C4-2B (cell line): ENCODE measurements around the gene HYOU1.

ENCODE experiments used
- ZFX ChIP-seq: fragments of 450-650 bp; IDR thresholded peaks from 2 replicates; pipeline ENCODE4 v1.6.1; 2017
- TF ChIP-seq, protein P1 (sequence below): fragments of 450-650 bp; conservative IDR thresholded peaks from 2 replicates; pipeline ENCODE4 v1.5.1; 2017; ENCODE audit warnings: mild to moderate bottlenecking

- TF ChIP-seq, protein P1, sequence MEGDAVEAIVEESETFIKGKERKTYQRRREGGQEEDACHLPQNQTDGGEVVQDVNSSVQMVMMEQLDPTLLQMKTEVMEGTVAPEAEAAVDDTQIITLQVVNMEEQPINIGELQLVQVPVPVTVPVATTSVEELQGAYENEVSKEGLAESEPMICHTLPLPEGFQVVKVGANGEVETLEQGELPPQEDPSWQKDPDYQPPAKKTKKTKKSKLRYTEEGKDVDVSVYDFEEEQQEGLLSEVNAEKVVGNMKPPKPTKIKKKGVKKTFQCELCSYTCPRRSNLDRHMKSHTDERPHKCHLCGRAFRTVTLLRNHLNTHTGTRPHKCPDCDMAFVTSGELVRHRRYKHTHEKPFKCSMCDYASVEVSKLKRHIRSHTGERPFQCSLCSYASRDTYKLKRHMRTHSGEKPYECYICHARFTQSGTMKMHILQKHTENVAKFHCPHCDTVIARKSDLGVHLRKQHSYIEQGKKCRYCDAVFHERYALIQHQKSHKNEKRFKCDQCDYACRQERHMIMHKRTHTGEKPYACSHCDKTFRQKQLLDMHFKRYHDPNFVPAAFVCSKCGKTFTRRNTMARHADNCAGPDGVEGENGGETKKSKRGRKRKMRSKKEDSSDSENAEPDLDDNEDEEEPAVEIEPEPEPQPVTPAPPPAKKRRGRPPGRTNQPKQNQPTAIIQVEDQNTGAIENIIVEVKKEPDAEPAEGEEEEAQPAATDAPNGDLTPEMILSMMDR = no peak; the same call in 1 of the 2 replicates
- TF ChIP-seq ZFX = peak; percentile 32; the same call in 1 of the 2 replicates
Measured at GRCh38 chr11:119057000-119057769, at the start of gene HYOU1.
